Parathyroid adenoma (tissue), 2 donors: ENCODE data around the gene EXOC6.

ENCODE experiments used
- H2AFZ ChIP-seq: fragments of 300-600 bp; sonication (generic); one replicate; pipeline ENCODE4 v1.7.0; 2017; ENCODE audit warnings: antibody characterized with exemption, mild to moderate bottlenecking
- H3K27ac ChIP-seq: fragments of 300-600 bp; sonication (generic); one replicate; pipeline ENCODE4 v1.7.0; 2017
- H3K27me3 ChIP-seq: fragments of 300-600 bp; sonication (generic); one replicate; pipeline ENCODE4 v1.7.0; 2017; ENCODE audit warnings: low read length; ENCODE audit not compliant: control insufficient read depth, insufficient read depth
- H3K36me3 ChIP-seq: fragments of 300-600 bp; sonication (generic); one replicate; pipeline ENCODE4 v1.7.0; 2017; ENCODE audit warnings: low read length; ENCODE audit not compliant: control insufficient read depth, insufficient read depth
- H3K4me1 ChIP-seq: fragments of 300-600 bp; sonication (generic); one replicate; pipeline ENCODE4 v1.7.0; 2017; ENCODE audit warnings: control low read depth
- H3K4me2 ChIP-seq: fragments of 300-600 bp; sonication (generic); one replicate; pipeline ENCODE4 v1.7.0; 2017; ENCODE audit warnings: low read length
- H3K4me3 ChIP-seq: fragments of 300-600 bp; sonication (generic); one replicate; pipeline ENCODE4 v1.7.0; 2017; ENCODE audit warnings: low read depth, low read length
- H3K79me2 ChIP-seq: fragments of 300-600 bp; sonication (generic); one replicate; pipeline ENCODE4 v1.7.0; 2017; ENCODE audit warnings: control low read depth
- H3K9ac ChIP-seq: fragments of 300-600 bp; sonication (generic); one replicate; pipeline ENCODE4 v1.7.0; 2017; ENCODE audit warnings: mild to moderate bottlenecking
- H3K9me3 ChIP-seq: fragments of 300-600 bp; sonication (generic); one replicate; pipeline ENCODE4 v1.7.0; 2017; ENCODE audit warnings: low read length; ENCODE audit not compliant: control insufficient read depth
- TF ChIP-seq, protein P1 (sequence below): fragments of 300-600 bp; sonication (generic); IDR thresholded peaks from one replicate; pipeline ENCODE4 v1.7.0; 2017; ENCODE audit warnings: antibody characterized with exemption, mild to moderate bottlenecking
- donor health status: primary hyperparathyroidism.

Gene EXOC6

DNA sequence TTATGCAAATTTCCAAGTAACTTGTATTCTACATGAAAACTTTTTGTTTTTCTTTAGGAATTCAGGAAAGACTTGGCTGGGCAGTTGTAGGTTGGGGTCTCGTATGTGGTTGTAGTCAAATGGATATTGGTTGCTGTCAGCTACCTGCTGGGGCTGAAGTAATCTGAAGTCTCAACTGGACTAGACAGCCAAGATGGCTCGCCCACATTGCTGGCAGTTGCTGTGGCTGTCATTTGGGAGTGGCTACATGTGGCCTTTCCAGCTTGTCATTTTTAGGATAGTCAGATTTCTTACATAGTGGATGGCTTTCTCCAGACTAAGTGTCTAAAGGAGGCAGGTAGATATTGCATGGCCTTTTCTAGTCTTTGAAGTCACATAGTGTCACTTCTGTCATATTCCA is 32.6 kb downstream of the EXOC6 start:
- H3K4me3 ChIP-seq = no peak overlapping the region
- H3K27ac ChIP-seq = no peak overlapping the region
- TF ChIP-seq, protein P1, sequence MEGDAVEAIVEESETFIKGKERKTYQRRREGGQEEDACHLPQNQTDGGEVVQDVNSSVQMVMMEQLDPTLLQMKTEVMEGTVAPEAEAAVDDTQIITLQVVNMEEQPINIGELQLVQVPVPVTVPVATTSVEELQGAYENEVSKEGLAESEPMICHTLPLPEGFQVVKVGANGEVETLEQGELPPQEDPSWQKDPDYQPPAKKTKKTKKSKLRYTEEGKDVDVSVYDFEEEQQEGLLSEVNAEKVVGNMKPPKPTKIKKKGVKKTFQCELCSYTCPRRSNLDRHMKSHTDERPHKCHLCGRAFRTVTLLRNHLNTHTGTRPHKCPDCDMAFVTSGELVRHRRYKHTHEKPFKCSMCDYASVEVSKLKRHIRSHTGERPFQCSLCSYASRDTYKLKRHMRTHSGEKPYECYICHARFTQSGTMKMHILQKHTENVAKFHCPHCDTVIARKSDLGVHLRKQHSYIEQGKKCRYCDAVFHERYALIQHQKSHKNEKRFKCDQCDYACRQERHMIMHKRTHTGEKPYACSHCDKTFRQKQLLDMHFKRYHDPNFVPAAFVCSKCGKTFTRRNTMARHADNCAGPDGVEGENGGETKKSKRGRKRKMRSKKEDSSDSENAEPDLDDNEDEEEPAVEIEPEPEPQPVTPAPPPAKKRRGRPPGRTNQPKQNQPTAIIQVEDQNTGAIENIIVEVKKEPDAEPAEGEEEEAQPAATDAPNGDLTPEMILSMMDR = no peak
- H3K79me2 ChIP-seq = peaks cover 3% of the 10 kb centered on the region
- no peaks in the 10 kb centered on the region for H3K27me3 ChIP-seq
- H3K9me3 ChIP-seq = no peaks in the 10 kb centered on the region
- H3K4me1 ChIP-seq = no peaks in the 10 kb centered on the region
- no peaks in the 10 kb centered on the region for H3K36me3 ChIP-seq
- H3K4me2 ChIP-seq = no peak overlapping the region
- H3K9ac ChIP-seq = no peak overlapping the region
- no peak overlapping the region for H2AFZ ChIP-seq

DNA sequence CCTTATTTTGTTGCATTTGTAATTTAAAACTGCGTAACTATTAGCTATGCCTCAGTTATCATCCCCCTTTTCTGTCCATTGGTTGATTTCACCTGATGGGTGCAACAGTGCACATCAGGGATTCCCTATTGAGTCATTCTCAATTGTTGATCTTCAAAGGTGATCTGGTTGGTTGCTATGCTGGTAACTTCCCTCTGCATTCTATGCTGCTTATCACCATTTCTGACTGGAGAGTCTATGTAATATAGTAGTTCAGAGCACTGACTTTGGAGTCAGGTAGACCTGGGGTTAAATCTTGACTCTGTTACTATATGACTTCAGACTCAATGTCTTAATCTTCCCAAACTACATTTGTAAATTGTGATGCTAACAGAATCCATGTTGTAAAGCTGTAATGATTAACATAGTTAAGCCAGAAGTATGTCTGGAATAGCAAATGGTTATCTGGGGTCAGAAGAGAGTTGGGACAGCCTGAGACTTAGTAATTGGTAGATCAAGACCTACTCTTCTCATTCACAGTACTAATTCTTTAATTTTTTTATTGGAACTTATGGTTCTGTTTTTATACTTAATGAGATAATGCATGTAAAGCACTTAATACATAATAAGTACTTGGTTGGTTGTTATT is 38.1 kb downstream of the EXOC6 start:
- TF ChIP-seq, protein P1 = no peak
- no peaks in the 10 kb centered on the region for H3K9me3 ChIP-seq
- no peak overlapping the region for H3K9ac ChIP-seq
- H3K27ac ChIP-seq = no peak overlapping the region
- no peak overlapping the region for H3K4me2 ChIP-seq
- no peaks in the 10 kb centered on the region for H3K36me3 ChIP-seq
- H2AFZ ChIP-seq = no peak overlapping the region
- peaks cover 2% of the 10 kb centered on the region for H3K79me2 ChIP-seq
- no peak overlapping the region for H3K4me3 ChIP-seq
- H3K27me3 ChIP-seq = no peaks in the 10 kb centered on the region
- peaks cover 4% of the 10 kb centered on the region for H3K4me1 ChIP-seq

DNA sequence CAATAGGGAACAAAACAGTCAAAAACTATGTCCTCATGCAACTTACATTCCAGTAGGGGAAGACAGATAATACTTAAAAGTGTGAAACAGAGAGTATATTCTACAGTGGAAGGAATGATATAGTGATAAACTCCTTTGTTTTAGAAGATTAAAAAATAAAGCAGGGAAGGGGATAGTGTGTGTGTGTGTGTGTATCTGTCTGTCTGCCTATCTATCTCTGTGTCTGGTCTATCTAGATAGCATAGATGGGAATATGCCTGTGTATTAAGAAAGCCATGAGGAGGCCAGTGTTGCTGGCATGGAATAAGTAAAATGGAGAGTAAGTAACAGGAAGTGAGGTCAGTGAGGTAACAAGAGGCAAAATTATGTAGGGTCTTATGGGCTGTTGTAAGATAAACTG is 42.2 kb downstream of the EXOC6 start:
- Histone ChIP-seq H3K27me3 (no peaks in the 10 kb centered on the region), H3K4me1 (peaks cover 12% of the 10 kb centered on the region), H3K9me3 (no peaks in the 10 kb centered on the region), H3K79me2 (peaks cover 2% of the 10 kb centered on the region), H3K9ac (no peak overlapping the region), H3K4me3 (no peak overlapping the region), H3K4me2 (no peak overlapping the region), H3K27ac (no peak overlapping the region), H2AFZ (no peak overlapping the region), H3K36me3 (no peaks in the 10 kb centered on the region)
- TF ChIP-seq, protein P1 = no peak

DNA sequence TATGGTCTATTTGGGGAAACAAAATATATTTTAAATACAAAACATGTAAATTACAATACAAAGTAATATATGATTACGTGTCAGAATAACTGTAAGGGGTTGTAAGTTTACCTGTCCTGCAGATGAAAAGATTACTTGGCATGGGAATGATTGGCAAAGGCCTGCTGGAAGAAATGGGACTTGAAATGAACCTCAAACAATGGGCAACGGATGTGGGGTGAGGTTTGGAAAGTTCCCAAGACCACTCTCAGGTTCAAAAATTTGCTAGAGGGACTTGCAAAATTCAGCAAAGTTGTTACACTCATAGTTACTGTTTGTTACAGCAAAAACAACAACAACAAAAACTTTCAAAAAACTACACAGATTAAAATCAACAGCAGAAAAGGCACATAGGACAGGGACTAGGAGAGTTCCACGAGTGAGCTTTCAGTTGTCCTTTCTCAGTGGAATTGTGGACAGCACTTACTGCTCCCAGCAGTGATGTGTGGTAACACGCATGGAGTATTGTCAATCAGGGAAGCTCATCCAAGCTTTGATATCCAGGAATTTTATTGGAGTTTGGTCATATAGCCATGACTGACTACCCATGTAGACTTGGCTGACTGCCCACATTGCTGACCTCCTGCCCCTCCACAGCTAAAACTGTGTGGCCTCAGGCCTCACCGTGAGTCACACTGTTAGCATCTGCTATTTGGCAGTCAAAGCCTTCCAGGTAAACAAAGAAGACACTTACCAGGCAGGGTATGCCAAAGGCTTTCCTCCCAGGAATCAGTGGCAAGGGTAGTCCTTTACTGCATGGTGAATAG is 43.8 kb downstream of the EXOC6 start:
- H3K79me2 ChIP-seq = no peaks in the 10 kb centered on the region
- no peaks in the 10 kb centered on the region for H3K27me3 ChIP-seq
- H3K27ac ChIP-seq = no peak overlapping the region
- peaks cover 8% of the 10 kb centered on the region for H3K4me1 ChIP-seq
- H2AFZ ChIP-seq = no peak overlapping the region
- TF ChIP-seq, protein P1 = no peak
- no peak overlapping the region for H3K4me3 ChIP-seq
- H3K9me3 ChIP-seq = no peaks in the 10 kb centered on the region
- H3K36me3 ChIP-seq = no peaks in the 10 kb centered on the region
- H3K4me2 ChIP-seq = no peak overlapping the region
- no peak overlapping the region for H3K9ac ChIP-seq
